ENCODE data around the gene KCNMB2.

The KCNMB2 gene

DNA sequence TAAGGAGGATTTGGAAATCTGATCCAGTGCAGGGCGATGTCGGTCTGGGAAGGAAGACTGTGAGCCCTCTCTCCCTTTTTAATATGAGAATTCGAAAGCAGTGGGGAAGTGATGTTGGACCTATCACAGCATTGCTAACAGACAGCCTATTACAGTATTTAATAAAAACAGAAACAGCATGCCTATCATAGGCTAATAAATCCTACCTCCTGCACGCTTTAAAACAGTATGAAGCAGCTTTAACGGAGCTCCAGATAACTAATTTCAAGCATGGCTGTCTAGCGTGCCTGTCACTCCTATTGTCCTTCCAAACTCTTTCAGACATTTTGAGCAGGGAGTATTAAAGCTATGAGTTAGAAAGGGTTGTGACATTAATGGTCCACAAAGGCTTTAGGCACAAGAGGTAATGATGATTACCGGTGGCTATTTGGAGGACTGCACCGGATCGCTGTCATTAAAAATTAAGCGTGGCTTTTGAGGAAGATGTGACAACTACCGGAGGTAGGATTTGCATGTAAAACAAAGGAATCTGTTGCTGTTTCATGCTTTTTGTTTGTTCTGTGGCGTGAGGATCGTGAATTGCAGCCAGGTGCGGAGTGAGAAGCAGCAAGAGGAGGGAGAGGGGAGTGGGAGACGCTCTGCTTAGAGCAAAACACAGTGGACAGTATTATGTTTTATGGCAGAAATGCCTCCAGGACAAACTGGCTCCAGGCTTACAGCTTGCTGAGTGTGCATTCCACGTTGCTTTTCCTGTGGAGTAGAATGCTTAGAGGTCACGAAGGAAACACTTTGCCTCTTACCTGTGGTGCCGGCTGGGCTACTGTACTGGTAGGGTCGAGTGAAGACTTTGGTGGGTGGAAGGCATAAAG, at the start of gene KCNMB2:
Gene KCNMB2, plus strand, starts transcription at position 226 of the 869 bp plus-strand sequence.
- DNase-seq (ENCODE audit: low spot score) = no peak
- POLR2A ChIA-PET (ENCODE audit: low non-redundant PET) = no interaction called here
- CTCF ChIA-PET = no interaction called here
- H3K27ac ChIP-seq = no peak within 1 kb of the TSS
- TF ChIP-seq, protein P1, sequence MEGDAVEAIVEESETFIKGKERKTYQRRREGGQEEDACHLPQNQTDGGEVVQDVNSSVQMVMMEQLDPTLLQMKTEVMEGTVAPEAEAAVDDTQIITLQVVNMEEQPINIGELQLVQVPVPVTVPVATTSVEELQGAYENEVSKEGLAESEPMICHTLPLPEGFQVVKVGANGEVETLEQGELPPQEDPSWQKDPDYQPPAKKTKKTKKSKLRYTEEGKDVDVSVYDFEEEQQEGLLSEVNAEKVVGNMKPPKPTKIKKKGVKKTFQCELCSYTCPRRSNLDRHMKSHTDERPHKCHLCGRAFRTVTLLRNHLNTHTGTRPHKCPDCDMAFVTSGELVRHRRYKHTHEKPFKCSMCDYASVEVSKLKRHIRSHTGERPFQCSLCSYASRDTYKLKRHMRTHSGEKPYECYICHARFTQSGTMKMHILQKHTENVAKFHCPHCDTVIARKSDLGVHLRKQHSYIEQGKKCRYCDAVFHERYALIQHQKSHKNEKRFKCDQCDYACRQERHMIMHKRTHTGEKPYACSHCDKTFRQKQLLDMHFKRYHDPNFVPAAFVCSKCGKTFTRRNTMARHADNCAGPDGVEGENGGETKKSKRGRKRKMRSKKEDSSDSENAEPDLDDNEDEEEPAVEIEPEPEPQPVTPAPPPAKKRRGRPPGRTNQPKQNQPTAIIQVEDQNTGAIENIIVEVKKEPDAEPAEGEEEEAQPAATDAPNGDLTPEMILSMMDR (conservative IDR thresholded peaks at IDR 0.05; ENCODE audit: low read depth) = no peak

DNA sequence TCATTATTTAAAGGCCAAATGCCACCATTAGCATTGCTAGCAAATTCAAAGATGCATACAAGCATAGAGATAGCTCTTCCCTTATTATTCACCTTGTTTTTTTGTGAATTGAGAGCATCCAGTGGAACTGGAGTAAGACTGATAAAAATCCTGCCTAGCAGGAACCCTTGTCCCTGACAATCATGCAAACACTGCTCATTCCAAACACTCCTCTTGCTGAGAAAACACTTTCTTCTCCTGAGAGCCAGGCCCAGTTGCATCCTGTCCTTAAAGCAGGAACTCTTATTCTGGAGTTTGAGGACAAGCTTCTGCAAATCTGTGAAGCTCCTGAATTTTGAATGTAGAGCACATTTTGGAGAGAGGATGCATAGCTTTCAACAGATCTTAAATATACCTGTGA, 49.3 kb upstream of the KCNMB2 start:
- TF ChIP-seq, protein P1 (conservative IDR thresholded peaks at IDR 0.05; ENCODE audit: low read depth) = no peak
- CTCF ChIA-PET = no interaction called here
- POLR2A ChIA-PET (ENCODE audit: low non-redundant PET) = no interaction called here
- H3K27ac ChIP-seq = no peak overlapping the region
- DNase-seq (ENCODE audit: low spot score) = no peak

DNA sequence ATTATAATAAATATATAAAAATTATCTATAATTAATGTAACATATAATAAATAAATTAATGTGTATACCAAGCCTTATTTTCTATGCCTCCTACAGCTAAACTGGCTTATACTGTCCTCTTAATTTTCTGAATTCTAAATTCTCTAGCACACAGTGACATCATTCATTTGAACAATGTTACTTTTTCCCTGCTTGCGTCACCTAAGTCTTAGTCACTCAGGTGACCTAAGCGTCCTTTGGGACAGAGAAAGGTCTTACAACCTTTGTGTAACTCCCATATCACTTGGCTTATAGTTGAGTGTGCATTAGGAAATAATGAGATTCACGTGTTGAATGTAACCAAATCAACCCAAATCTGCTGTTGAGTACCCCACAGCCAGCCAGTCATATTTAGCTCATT, 48.5 kb upstream of the KCNMB2 start:
- no peak overlapping the region for H3K27ac ChIP-seq
- no peak for DNase-seq (ENCODE audit: low spot score)
- ChIA-PET POLR2A (ENCODE audit: low non-redundant PET) (no interaction called here), CTCF (no interaction called here)
- TF ChIP-seq, protein P1 (conservative IDR thresholded peaks at IDR 0.05; ENCODE audit: low read depth) = no peak

DNA sequence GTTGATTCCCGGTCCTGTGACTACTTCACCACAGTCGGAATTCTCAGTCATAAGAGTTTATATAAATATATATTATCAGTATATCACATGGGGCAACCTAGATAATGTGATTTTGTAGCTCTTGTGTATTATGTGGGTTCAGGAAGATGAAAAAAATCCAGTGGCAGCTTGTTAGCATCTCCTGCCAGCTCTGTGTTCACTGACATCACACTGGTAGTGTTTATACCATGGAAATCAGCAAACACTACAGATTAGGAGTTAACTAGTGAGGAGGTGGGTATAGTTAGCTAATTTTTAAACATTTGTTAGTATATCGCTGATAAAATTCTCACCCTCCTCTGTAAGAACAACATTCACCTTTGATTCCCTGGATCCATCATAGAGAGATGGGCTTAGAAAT, 44.5 kb upstream of the KCNMB2 start:
- no peak for DNase-seq (ENCODE audit: low spot score)
- ChIA-PET CTCF (no interaction called here), POLR2A (ENCODE audit: low non-redundant PET) (no interaction called here)
- TF ChIP-seq, protein P1 (conservative IDR thresholded peaks at IDR 0.05; ENCODE audit: low read depth) = no peak
- no peak overlapping the region for H3K27ac ChIP-seq

DNA sequence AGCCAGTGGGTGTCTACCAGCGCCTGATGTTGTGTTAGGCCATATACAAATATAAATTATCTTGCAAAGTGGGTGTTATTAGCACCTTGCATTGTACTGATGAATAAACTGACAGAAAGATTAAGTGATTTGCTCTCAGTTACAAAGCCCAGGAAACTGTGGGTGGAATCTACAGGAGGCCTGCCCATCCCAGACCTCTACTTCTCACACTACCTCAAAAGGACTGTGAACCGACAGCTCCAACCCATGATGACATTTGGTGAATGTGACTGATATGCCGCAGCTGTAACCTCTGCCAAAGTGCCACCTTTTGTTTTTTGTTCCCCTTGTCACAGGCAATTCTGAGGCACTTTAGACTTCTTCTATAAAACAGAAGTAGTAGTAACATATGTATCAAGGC, 43.7 kb upstream of the KCNMB2 start:
- ChIA-PET CTCF (no interaction called here), POLR2A (ENCODE audit: low non-redundant PET) (no interaction called here)
- no peak for DNase-seq (ENCODE audit: low spot score)
- TF ChIP-seq, protein P1 (conservative IDR thresholded peaks at IDR 0.05; ENCODE audit: low read depth) = no peak
- H3K27ac ChIP-seq = no peak overlapping the region

DNA sequence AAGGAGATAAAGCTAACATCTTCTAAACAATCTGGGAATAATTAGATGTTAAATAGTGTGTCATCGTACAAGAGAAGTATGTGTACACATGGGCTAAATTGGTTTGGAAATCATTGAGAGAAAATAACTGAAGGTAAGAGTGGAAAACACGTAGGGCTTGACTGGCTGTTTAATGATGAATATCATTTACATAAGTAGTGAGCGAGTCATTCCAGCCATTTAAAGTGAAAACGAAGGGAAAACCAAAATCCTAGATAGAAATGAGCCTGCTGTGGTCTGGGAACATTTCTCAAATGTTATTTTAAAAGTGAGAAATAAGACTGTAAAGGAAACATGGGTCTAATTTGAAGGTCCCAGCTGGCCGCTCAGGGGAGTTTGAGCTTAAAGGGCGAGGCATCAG, 41.9 kb upstream of the KCNMB2 start:
- ChIA-PET POLR2A (ENCODE audit: low non-redundant PET) (no interaction called here), CTCF (no interaction called here)
- TF ChIP-seq, protein P1 (conservative IDR thresholded peaks at IDR 0.05; ENCODE audit: low read depth) = no peak
- DNase-seq (ENCODE audit: low spot score) = no peak
- H3K27ac ChIP-seq = no peak overlapping the region
